Ishikawa (cell line): Measurements from ENCODE around the gene ADCY10.

Experiments used
- CEBPB ChIP-seq: IDR thresholded peaks from 2 replicates; pipeline ENCODE4 v1.6.1; 2012
- CREB1 ChIP-seq: IDR thresholded peaks from 2 replicates; pipeline ENCODE4 v1.6.1; 2012; ENCODE audit warnings: low read depth
- EGR1 ChIP-seq: IDR thresholded peaks from 2 replicates; pipeline ENCODE4 v1.6.1; 2012
- EP300 ChIP-seq: IDR thresholded peaks from 2 replicates; pipeline ENCODE4 v1.6.1; 2012; ENCODE audit warnings: borderline replicate concordance
- FOXM1 ChIP-seq: IDR thresholded peaks from 2 replicates; pipeline ENCODE4 v1.6.1; 2012; ENCODE audit warnings: low read depth, borderline replicate concordance
- MAX ChIP-seq: IDR thresholded peaks from 2 replicates; pipeline ENCODE4 v1.6.1; 2012
- NFIC ChIP-seq: IDR thresholded peaks from 2 replicates; pipeline ENCODE4 v1.6.1; 2012
- RAD21 ChIP-seq: IDR thresholded peaks from 2 replicates; pipeline ENCODE4 v1.6.1; 2012; ENCODE audit warnings: low read depth
- REST ChIP-seq: IDR thresholded peaks from 2 replicates; pipeline ENCODE4 v1.6.1; 2012; ENCODE audit warnings: low read depth, mild to moderate bottlenecking
- TAF1 ChIP-seq: IDR thresholded peaks from 2 replicates; pipeline ENCODE4 v1.6.1; 2012; ENCODE audit warnings: low read depth, mild to moderate bottlenecking
- TCF12 ChIP-seq: IDR thresholded peaks from 2 replicates; pipeline ENCODE4 v1.6.1; 2012; ENCODE audit warnings: low read depth
- TEAD4 ChIP-seq: IDR thresholded peaks from 2 replicates; pipeline ENCODE4 v1.6.1; 2012
- YY1 ChIP-seq: IDR thresholded peaks from 2 replicates; pipeline ENCODE4 v1.6.1; 2012; ENCODE audit warnings: low read depth
- ZBTB7A ChIP-seq: IDR thresholded peaks from 2 replicates; pipeline ENCODE4 v1.6.1; 2012; ENCODE audit warnings: low read depth
- TF ChIP-seq, protein P1 (sequence below): IDR thresholded peaks from 2 replicates; pipeline ENCODE4 v1.6.1; 2012

Gene ADCY10

GRCh38 chr1:167837326-167837725 is 76.6 kb downstream of the ADCY10 start:
- no peak for TF ChIP-seq TEAD4
- no peak for TF ChIP-seq YY1
- no peak for TF ChIP-seq ZBTB7A
- TF ChIP-seq NFIC: no peak
- no peak for TF ChIP-seq FOXM1
- no peak for TF ChIP-seq CREB1
- no peak for TF ChIP-seq CEBPB
- TF ChIP-seq MAX: no peak
- TF ChIP-seq EP300: no peak
- TF ChIP-seq EGR1: no peak
- no peak for TF ChIP-seq TAF1
- no peak for TF ChIP-seq REST
- TF ChIP-seq, protein P1, sequence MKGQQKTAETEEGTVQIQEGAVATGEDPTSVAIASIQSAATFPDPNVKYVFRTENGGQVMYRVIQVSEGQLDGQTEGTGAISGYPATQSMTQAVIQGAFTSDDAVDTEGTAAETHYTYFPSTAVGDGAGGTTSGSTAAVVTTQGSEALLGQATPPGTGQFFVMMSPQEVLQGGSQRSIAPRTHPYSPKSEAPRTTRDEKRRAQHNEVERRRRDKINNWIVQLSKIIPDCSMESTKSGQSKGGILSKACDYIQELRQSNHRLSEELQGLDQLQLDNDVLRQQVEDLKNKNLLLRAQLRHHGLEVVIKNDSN: no peak

DNA sequence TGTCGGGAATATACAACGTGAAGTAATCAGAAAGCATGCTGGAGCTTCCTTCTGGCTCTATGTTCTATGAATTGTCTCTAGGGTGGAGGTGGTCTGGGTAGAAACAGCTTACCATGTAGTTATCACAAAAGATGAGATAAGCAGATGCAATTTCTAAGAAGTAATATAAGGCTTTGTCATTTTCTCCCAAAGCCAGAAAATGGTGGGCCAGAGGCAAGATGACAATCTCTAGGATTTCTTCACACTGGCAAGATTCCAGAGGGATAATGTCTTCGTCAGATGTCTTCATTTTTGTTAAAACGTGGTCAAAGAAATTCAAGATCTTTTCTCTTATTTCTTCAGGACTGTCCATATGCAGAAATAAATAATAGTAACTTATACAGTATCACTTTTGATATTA is 77.7 kb downstream of the ADCY10 start:
- TF ChIP-seq ZBTB7A (no peak), RAD21 (no peak), CREB1 (no peak), TEAD4 (no peak)

DNA sequence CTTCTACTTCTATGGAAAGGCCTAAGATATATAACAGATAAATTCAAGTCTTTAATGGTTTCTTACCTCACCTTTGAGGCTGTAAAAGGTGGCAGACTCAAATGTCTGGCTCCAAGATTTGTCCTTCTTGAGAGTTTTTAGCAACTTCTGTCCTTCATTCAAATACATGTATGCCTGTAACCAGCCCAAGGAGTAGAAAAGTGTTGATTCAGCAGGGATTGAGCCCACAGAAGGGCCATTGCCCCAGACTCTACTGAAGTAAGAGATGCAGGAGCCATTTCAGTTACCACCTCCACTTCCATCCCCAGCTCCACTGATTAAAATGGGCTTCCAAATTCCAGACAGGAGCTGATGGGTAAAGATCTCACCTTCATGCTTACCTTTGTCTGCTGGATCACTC is 80.0 kb downstream of the ADCY10 start:
- no peak for TF ChIP-seq FOXM1
- TF ChIP-seq YY1: no peak
- TF ChIP-seq CREB1: no peak
- no peak for TF ChIP-seq REST
- TF ChIP-seq, protein P1: no peak
- TF ChIP-seq RAD21: no peak
- no peak for TF ChIP-seq MAX

DNA sequence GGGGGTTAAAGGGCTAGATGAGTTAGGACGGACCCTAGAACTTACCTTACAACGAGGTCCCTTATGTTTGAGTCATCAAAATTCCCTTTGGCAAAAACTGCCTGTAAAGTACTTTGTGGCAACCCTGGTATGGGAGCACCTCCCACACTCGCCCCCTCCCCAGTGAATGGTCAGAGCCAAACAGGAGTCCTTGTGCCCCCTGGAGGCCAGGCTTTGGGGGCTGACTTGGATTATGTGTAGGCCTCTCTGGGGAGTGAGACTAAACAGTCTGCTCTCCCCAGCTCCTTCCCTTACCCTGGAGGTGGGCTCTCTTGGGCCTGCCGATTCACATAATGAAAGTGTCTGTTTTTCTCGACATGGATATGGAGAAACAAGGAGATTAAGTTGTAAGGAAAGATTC is 81.2 kb downstream of the ADCY10 start:
- no peak for TF ChIP-seq RAD21

DNA sequence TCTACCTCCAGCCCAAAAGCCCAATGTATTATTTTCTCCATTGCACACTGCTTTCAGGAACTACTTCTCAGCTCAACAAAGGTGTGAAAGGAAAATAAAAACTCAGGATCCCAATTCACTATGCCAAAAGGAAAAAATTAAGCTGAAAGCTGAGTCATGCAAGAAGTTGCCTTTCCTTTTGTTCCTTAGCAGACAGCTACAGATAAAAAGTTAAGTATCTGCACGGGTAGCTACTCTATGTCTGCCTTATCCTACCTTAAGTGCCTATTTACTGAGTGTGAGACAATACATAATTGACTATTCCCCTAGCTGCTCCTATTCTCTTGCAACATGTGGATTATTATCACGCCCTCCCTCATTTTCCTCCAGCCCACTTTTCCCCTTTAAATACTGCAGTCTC is 84.1 kb downstream of the ADCY10 start:
- no peak for TF ChIP-seq TCF12
- TF ChIP-seq TAF1: no peak

GRCh38 chr1:167826127-167826526 is 87.8 kb downstream of the ADCY10 start:
- TF ChIP-seq FOXM1 (no peak), MAX (no peak), YY1 (no peak), REST (no peak), ZBTB7A (no peak), TCF12 (no peak), TEAD4 (no peak), EP300 (no peak), RAD21 (no peak), CEBPB (no peak)
- TF ChIP-seq, protein P1: no peak
